NCI-H345 treated with DMSO at 0.1 percent for 48 hours (cell line): Measurements from ENCODE around the gene SSUH2.
"Not testable (repeated sequence)": the region's sequence is repeated elsewhere in the genome, so short reads cannot be mapped to it uniquely, and the experiment has no call there.

Source experiments
- DNase-seq: peaks from one replicate; lab custom pipeline; 2025; ENCODE audit not compliant: unreplicated experiment; lab: John Stamatoyannopoulos, UW

Gene SSUH2

GRCh38 chr3:8659242-8659641 lies 14.6 kb upstream of the SSUH2 start:
- no peak for DNase-seq

GRCh38 chr3:8658306-8659212 lies 14.0 kb upstream of the SSUH2 start:
- peak; percentile 63 for DNase-seq

- no peak for DNase-seq
These were observed 13.3 kb upstream of the SSUH2 start for GRCh38 chr3:8657804-8658305.

- DNase-seq = no peak
These were observed 11.6 kb upstream of the SSUH2 start for GRCh38 chr3:8656240-8656639.

GRCh38 chr3:8655387-8655835 lies 10.8 kb upstream of the SSUH2 start:
- DNase-seq = no peak

GRCh38 chr3:8654572-8655329 lies 10.2 kb upstream of the SSUH2 start:
- DNase-seq = not testable (repeated sequence)

GRCh38 chr3:8653800-8654408 lies 9.3 kb upstream of the SSUH2 start:
- DNase-seq = no peak

- DNase-seq = no peak
These were observed 7.9 kb upstream of the SSUH2 start for GRCh38 chr3:8652324-8652987.

- no peak for DNase-seq
These were observed 7.1 kb upstream of the SSUH2 start for GRCh38 chr3:8651418-8652323.

GRCh38 chr3:8650583-8651416 lies 6.2 kb upstream of the SSUH2 start:
- DNase-seq = no peak

GRCh38 chr3:8649757-8650156 lies 5.2 kb upstream of the SSUH2 start:
- DNase-seq = no peak

GRCh38 chr3:8648909-8649741 lies 4.5 kb upstream of the SSUH2 start:
- DNase-seq = no peak

- DNase-seq = no peak
These were observed 2.8 kb upstream of the SSUH2 start for GRCh38 chr3:8647137-8647985.

GRCh38 chr3:8646313-8646938 lies 1.8 kb upstream of the SSUH2 start:
- DNase-seq = no peak

- DNase-seq = no peak
These were observed 1.1 kb upstream of the SSUH2 start for GRCh38 chr3:8645712-8646111.

GRCh38 chr3:8643693-8644365 lies 769 bp downstream of the SSUH2 start:
- no peak for DNase-seq
